GM12878 (cell line): ENCODE results near the gene POR.

Experiments
- ATF3 ChIP-seq: IDR thresholded peaks from 2 replicates; pipeline ENCODE4 v1.6.1; 2011; ENCODE audit warnings: low read depth, mild to moderate bottlenecking, low read length, moderate library complexity, borderline replicate concordance; ENCODE audit errors: extremely low read depth
- CTCF ChIP-seq, 3 experiments: IDR thresholded peaks in 2 of 3; conservative IDR thresholded peaks in 1 of 3; 2 replicates each; pipeline ENCODE4 v1.5.1; 2011; ENCODE audit warnings: low read depth in 3 of 3, low read length in 3 of 3, mild to moderate bottlenecking in 3 of 3, control low read depth in 2 of 3, moderate library complexity in 2 of 3, inconsistent platforms in 1 of 3, mixed read lengths in 1 of 3; ENCODE audit not compliant: control insufficient read depth in 2 of 3, insufficient read depth in 1 of 3; ENCODE audit errors: extremely low read depth in 1 of 3
- EZH2 ChIP-seq: IDR thresholded peaks from 2 replicates; pipeline ENCODE4 v1.6.1; 2012; ENCODE audit warnings: low read depth, mild to moderate bottlenecking, control low read depth, inconsistent platforms, low read length, borderline replicate concordance; ENCODE audit not compliant: control insufficient read depth
- RELB ChIP-seq: fragments of 450-650 bp; IDR thresholded peaks from 2 replicates; pipeline ENCODE4 v1.6.1; 2017; ENCODE audit warnings: low read depth, mild to moderate bottlenecking, moderate library complexity
- ZNF274 ChIP-seq: IDR thresholded peaks from one replicate; pipeline ENCODE4 v1.8.0; 2011; ENCODE audit not compliant: insufficient read length, insufficient read depth
- ZSCAN29 ChIP-seq: fragments of 450-650 bp; IDR thresholded peaks from 2 replicates; pipeline ENCODE4 v1.6.1; 2017; ENCODE audit warnings: mild to moderate bottlenecking, moderate library complexity

GRCh38 chr7:75925717-75926435 is 10.9 kb downstream of the POR start:
- TF ChIP-seq EZH2, result no peak
- no peak for TF ChIP-seq ATF3
- no peak for TF ChIP-seq ZSCAN29
- TF ChIP-seq CTCF (IDR thresholded peaks at IDR 0.05 in 2 of 3, conservative IDR thresholded peaks at IDR 0.05 in 1 of 3; ENCODE audit: control insufficient read depth in 2 of 3, extremely low read depth in 1 of 3, insufficient read depth in 1 of 3, low read depth in 3 of 3, low read length in 3 of 3), result no peak
- no peak for TF ChIP-seq RELB
- no peak for TF ChIP-seq ZNF274
